GM19397 (cell line): Measurements from ENCODE around the gene ZC3H12C.

ENCODE experiments used
- ATAC-seq: cut with Tn5 transposase; IDR thresholded peaks from one replicate; pipeline ENCODE4 v1.9.1; 2021; ENCODE audit warnings: mild to moderate bottlenecking, moderate library complexity; ENCODE audit not compliant: unreplicated experiment

The ZC3H12C gene

DNA sequence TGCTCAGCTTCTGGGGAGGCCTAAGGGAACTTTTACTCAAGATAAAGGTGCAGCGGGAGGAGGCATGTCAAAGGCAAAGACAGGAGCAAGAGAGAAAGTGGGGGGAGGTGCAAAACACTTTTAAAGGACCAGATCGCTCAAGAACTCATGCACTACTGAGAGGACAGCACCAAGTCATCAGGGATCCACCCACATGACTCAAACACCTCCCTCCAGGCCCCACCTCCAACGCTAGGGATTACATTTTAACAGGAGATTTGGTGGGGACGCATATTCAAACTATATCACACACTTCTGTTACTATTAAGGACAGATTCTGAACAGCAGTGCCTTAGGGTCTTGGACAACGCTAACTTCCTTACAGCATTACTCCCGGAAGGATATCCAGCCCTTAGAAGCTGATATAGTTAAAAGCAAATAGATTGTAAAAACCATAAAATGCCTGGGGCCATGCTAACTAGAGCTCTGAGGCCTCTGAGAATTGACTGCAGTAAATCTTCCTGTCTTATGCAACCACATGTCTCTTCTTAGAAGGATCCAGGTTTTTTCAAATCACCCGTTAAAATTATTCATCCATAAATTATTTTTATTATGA, 16.7 kb upstream of the ZC3H12C start:
- no peak for ATAC-seq

DNA sequence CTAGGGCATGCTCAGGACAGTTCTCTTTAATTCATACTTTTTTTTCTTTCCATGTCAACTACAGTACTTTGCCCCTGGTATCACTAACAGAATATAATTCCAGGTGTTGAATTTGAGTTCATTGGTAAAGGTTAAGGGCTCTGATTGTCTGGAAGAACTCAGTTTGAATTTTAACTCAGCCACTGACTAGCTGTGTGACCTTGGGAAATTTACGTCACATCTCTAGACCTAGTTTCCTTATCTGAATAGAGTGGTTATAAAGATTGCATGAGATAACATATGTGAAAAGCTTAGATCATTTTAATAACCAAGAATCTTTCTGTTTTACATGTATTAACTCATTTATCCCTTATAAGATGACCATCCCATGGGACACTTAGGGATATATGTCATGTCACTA, 15.8 kb upstream of the ZC3H12C start:
- no peak for ATAC-seq

- ATAC-seq: peak; percentile 82
These were observed 15.3 kb upstream of the ZC3H12C start for GRCh38 chr11:110077831-110078325.

GRCh38 chr11:110078923-110079544, 14.2 kb upstream of the ZC3H12C start:
- no peak for ATAC-seq

DNA sequence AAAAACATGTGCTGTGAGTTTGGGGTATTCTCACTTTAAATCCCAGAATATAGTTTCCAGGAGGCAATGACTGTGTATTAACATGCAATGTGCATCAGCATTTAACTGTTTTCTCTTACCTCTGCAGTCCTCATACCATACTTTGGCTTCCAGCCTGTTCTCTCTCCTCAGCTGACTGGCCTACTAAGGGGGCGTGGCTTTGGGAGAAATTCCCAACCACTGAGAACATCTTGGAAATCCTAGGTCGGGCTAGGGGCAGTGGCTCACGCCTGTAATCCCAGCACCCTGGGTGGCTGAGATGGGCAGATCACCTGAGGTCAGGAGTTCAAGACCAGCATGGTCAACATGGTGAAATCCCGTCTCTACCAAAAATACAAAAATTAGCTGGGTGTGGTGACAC, 13.5 kb upstream of the ZC3H12C start:
- no peak for ATAC-seq

DNA sequence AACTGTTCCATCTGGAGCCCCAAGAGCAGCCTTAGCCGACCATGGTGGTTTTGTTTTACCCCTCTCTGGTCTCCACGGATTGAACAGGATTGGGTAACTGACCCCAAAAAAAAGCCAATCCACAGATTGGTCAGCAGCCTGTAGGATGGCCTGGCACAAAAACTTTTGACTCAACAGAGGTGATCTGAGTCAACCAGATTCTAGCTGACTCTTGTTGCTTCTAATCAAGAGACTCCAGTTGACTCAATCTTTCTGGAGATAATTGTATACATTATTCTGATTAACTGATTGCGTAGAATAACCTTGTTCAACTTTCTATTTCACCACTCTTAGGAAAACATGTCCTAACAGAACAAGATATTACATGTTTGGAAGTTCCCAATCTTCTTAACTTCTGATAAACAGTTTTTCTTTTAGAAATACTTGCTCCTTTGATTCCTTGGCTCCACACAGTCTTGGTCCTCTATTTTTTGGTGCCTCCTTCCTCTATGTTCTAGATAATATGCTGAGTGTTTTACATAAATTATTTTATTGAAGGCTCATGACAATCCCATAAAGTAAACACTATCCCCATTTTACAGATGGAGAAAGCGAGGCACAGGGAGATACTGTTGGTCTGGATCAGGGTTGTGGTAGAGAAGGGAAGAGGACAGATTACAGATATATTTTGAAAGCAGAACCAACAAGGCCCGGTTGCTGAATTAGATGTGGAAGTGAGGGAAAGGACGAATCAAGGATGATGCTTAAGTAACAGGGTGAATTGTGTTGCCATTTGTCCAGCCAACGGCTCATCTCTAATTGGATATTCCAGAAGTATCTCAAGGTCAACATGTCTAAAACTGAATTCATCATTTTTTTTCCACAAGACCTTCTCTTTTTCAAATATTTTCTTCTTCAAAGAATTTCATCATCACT, 11.5 kb upstream of the ZC3H12C start:
- no peak for ATAC-seq

- no peak for ATAC-seq
These were observed 10.3 kb upstream of the ZC3H12C start for GRCh38 chr11:110082899-110083298.

- no peak for ATAC-seq
These were observed 7.8 kb upstream of the ZC3H12C start for GRCh38 chr11:110085255-110085838.

- ATAC-seq: no peak
These were observed 6.3 kb upstream of the ZC3H12C start for GRCh38 chr11:110086892-110087309.

DNA sequence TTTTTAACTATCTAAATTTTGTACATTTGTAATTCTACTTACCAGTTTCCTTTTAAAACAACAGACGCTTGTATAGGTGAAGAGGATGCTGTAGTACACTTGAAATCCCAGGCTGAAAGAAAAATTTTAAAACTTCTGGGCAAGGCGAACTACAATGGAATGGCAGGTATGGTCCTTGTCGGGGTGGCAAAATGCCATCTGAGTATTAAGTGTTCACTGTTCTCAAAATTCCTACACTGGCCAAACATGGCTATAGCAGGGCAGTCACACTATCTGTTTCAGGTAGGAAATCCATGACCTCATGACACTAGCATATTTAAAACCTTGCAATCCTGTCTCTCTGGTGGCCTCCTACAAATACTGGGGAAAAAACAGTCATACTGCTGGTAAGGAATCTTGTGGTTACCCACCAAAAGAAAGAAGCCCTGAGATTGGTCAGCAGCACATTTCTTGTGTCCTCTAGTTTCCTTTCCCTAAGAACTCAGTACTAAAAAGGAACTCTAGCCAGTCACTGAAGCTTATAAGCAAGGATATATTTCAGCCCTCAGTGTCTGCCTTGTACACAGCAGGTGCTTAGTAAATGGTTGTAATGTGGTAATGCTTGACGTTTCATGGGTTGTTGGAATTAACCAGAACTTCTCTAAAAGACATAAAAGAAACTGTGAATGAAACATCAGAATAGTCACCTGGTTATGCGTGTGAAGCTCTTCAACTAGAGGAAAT, 5.2 kb upstream of the ZC3H12C start:
- ATAC-seq: no peak

DNA sequence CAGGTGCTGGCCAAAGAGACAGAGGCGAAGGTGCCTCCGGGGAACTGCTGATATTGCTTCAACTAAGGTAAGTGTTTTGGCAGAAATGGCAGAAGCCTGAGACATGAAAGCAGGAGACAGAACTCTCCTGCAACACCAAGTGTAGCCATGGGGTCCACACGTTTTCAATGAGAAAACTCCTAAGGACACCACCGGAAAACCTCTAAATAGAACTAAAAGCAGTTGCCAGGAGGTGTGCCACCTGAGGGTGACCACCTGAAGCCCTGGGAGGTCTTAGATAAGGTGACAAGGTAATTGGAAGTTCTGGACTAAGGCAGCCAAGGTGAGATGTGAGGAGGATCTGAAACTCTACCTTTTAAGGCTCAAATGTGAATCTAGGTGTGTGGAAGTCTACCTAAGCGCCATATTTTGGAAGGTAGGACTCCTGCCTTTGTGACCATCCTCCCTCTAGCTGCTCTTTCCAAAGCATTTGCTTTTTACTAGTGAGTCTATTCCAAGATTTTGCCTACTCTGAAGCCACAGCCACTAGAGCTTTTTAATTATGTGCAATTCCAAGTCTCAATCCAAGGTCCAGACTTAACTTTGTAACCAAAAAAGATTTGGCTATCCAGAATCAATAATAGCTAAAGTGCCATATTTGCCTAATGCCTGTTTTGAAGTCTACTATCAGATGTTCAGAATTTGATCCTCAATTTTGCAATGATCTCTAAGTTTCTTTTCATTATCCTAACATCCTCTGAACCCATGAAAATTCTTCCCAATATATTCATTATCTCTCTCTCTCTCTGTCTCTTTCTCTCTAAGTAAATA, 4.5 kb upstream of the ZC3H12C start:
- no peak for ATAC-seq

DNA sequence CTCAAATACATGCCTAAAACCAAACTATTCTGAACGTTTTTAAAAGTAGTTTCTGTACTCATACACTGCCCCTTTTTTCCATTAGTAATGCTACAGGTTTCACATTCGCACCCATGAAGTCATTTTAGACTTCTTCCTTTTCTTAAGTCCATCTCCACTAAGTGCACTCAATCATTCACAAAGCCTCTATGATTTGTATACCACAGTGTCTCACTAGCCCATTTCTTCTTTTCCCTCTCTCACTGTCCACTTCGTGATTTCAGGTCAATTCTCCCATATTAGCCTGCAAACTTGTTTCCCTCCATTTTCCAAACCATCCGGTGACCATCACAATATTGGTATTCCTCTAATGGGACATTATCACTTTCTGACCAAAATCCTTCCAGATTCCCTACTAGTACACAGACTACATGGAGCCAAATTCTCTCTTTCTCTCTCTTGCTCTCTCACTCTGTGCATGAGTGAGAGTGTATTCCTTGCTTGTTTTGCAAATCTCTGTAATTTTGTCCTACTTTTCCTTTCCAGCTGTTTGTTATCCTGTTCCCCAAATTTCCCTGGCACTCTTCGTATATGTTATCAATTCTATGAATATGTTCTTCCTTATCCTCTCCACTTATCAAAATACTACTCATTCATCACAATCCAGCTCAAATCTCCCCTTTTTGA, 3.4 kb upstream of the ZC3H12C start:
- ATAC-seq: no peak

- no peak for ATAC-seq
These were observed 2.6 kb upstream of the ZC3H12C start for GRCh38 chr11:110090466-110091026.

GRCh38 chr11:110092111-110092514, 1.1 kb upstream of the ZC3H12C start:
- no peak for ATAC-seq

DNA sequence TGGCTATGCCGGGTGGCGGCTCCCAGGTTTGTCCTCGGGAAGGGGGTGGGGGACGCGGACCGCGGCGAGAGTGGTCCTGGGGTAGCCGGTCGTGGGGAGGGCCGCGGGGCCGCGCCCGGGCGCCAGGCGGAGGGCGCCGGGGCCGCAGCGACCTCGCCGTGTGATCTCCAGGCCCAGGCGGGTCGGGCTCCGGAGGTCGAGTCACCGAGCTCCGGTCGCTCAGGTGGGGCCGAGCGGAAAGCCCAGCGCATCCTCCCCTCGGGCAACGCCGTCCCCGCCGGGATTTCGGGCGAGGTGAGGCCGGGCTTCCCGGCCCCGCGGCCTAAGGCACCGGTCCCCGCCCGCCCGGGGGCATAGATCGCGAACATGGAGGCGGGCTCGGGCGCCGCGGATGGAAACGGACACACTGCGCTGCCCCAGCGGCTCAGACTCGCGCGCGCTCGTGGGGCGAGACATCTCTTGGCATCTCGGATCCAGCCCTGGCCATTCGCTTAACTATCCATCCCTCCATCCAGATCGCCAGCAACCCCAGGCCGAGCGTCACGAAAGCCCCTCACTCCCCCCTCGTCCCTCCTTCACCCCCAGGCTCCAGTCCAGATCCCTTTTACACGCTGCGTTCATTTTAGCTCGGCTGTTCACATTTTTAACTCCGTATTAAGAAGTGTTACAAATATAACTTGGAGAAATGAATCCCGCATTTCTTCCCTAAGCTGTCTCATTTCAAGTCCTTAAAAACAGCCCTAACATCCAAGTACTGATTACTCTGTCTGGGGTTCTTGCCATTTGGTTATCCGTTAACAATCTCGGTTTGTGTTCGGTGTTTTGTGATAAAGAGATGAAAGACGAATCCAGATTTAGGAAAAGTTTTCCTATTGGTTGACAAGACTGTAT, 460 bp downstream of the ZC3H12C start:
- peak; percentile 28 for ATAC-seq

- no peak for ATAC-seq
These were observed 1.4 kb downstream of the ZC3H12C start for GRCh38 chr11:110094298-110095285.

DNA sequence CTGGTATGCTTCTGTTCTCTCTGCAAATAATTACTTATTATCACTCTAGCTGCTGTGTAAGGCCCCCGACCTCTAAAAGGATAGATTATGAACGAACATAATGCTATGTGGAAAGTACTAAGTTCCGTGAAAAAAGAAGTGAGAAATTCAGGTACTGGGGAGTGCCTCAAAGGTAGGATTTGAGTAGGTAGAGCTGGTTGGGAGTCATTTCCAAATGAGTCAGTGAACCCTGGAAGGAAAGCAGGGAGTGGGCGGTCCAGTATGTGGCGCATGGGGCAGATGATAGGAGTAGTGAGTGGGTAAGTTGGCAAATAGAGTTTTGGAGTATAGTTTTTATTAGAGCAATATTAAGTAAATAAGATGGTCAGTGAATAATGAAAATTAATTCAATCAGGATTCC, 2.4 kb downstream of the ZC3H12C start:
- no peak for ATAC-seq
